DND-41 (cell line): ENCODE results near the gene SETBP1.

ENCODE experiments used
- ATAC-seq: fragments of 200-7000 bp; cut with Tn5 transposase; 3 replicates; pipeline ENCODE4 v1.9.1; 2021; ENCODE audit warnings: low read depth; ENCODE audit not compliant: insufficient read depth
- DNase-seq: peaks from one replicate; pipeline ENCODE4 v3.0.0-alpha.2; 2020
- H2AFZ ChIP-seq: 2 replicates; pipeline ENCODE4 v1.6.0; 2012; ENCODE audit warnings: low read depth, low read length
- H3K27ac ChIP-seq: 2 replicates; pipeline ENCODE4 v1.5.1; 2012; ENCODE audit warnings: low read length, inconsistent platforms
- H3K27me3 ChIP-seq: fragments of 200-600 bp; sonication (generic); 2 replicates; pipeline ENCODE4 v1.6.0; 2012; ENCODE audit warnings: low read length, mild to moderate bottlenecking, inconsistent platforms; ENCODE audit not compliant: insufficient read depth, poor library complexity
- H3K36me3 ChIP-seq: 2 replicates; pipeline ENCODE4 v1.5.1; 2012; ENCODE audit warnings: low read length, inconsistent platforms; ENCODE audit not compliant: insufficient read depth
- H3K4me1 ChIP-seq: 2 replicates; pipeline ENCODE4 v1.5.1; 2012; ENCODE audit warnings: mild to moderate bottlenecking, low read length; ENCODE audit not compliant: insufficient read depth
- H3K4me2 ChIP-seq: 2 replicates; pipeline ENCODE4 v1.6.0; 2012; ENCODE audit warnings: mild to moderate bottlenecking, moderate library complexity, low read length, inconsistent platforms; ENCODE audit not compliant: insufficient read depth
- H3K4me3 ChIP-seq, 2 experiments: fragments of 200-600 bp in 1 of 2; shearing (Covaris generic) in 1 of 2; 2 replicates each; pipeline ENCODE4 v1.5.1; 2012 to 2016; ENCODE audit warnings: inconsistent platforms in 2 of 2, low read length in 2 of 2, mild to moderate bottlenecking in 2 of 2, low read depth in 1 of 2, moderate library complexity in 1 of 2
- H3K79me2 ChIP-seq: 2 replicates; pipeline ENCODE4 v1.6.0; 2012; ENCODE audit warnings: low read length, inconsistent platforms; ENCODE audit not compliant: insufficient read depth
- H3K9ac ChIP-seq: 2 replicates; pipeline ENCODE4 v1.6.0; 2012; ENCODE audit warnings: low read depth, mild to moderate bottlenecking, inconsistent platforms, low read length, moderate library complexity
- H3K9me3 ChIP-seq: 2 replicates; pipeline ENCODE4 v1.5.1; 2012; ENCODE audit warnings: low read length, moderate library complexity, mild to moderate bottlenecking, inconsistent platforms; ENCODE audit not compliant: insufficient read depth, severe bottlenecking
- H4K20me1 ChIP-seq: 2 replicates; pipeline ENCODE4 v1.6.0; 2012; ENCODE audit warnings: low read length; ENCODE audit not compliant: insufficient read depth
- CTCF ChIP-seq: IDR thresholded peaks from 2 replicates; pipeline ENCODE4 v1.5.1; 2012; ENCODE audit warnings: borderline replicate concordance, low read length, moderate library complexity, mild to moderate bottlenecking; ENCODE audit not compliant: poor library complexity, severe bottlenecking; ENCODE audit errors: extremely low read depth
- EZH2 ChIP-seq: IDR thresholded peaks from 3 replicates; pipeline ENCODE4 v1.6.1; 2012; ENCODE audit warnings: borderline replicate concordance, low read depth, mild to moderate bottlenecking, moderate library complexity, low read length, inconsistent platforms; ENCODE audit not compliant: severe bottlenecking

SETBP1 gene

GRCh38 chr18:44943311-44943881 lies 262.7 kb downstream of the SETBP1 start:
- ATAC-seq (no peak), DNase-seq (no peak)
- H3K36me3 ChIP-seq, result no peaks in the 10 kb centered on the region
- no peaks in the 10 kb centered on the region for H3K27me3 ChIP-seq
- no peaks in the 10 kb centered on the region for H3K4me1 ChIP-seq
- no peaks in the 10 kb centered on the region for H4K20me1 ChIP-seq
- no peak overlapping the region for H3K4me2 ChIP-seq
- H3K79me2 ChIP-seq, result no peaks in the 10 kb centered on the region
- H3K9me3 ChIP-seq, result no peaks in the 10 kb centered on the region
- H3K4me3 ChIP-seq, result no peak overlapping the region
- H3K27ac ChIP-seq, result no peak overlapping the region
- TF ChIP-seq EZH2, result no peak
- no peak for TF ChIP-seq CTCF
- H2AFZ ChIP-seq, result no peak overlapping the region
- H3K9ac ChIP-seq, result no peak overlapping the region

- TF ChIP-seq EZH2 (no peak), CTCF (no peak)
- no peak overlapping the region for H3K4me3 ChIP-seq
- H3K4me2 ChIP-seq, result no peak overlapping the region
- no peak for ATAC-seq
- no peaks in the 10 kb centered on the region for H3K4me1 ChIP-seq
- H3K27ac ChIP-seq, result no peak overlapping the region
- no peaks in the 10 kb centered on the region for H3K79me2 ChIP-seq
- DNase-seq, result no peak
- H3K9ac ChIP-seq, result no peak overlapping the region
- H3K9me3 ChIP-seq, result no peaks in the 10 kb centered on the region
- no peaks in the 10 kb centered on the region for H4K20me1 ChIP-seq
- H2AFZ ChIP-seq, result no peak overlapping the region
- H3K27me3 ChIP-seq, result no peaks in the 10 kb centered on the region
- H3K36me3 ChIP-seq, result no peaks in the 10 kb centered on the region
Measured at GRCh38 chr18:44944461-44944860, 263.8 kb downstream of the SETBP1 start.

GRCh38 chr18:44945888-44946401 lies 265.3 kb downstream of the SETBP1 start:
- no peaks in the 10 kb centered on the region for H3K9me3 ChIP-seq
- H2AFZ ChIP-seq, result no peak overlapping the region
- no peaks in the 10 kb centered on the region for H3K4me1 ChIP-seq
- H3K27me3 ChIP-seq, result no peaks in the 10 kb centered on the region
- H3K79me2 ChIP-seq, result no peaks in the 10 kb centered on the region
- TF ChIP-seq CTCF, result no peak
- no peak for TF ChIP-seq EZH2
- H3K36me3 ChIP-seq, result no peaks in the 10 kb centered on the region
- ATAC-seq (no peak), DNase-seq (no peak)
- no peak overlapping the region for H3K9ac ChIP-seq
- no peaks in the 10 kb centered on the region for H4K20me1 ChIP-seq
- no peak overlapping the region for H3K4me2 ChIP-seq
- H3K4me3 ChIP-seq, result no peak overlapping the region
- H3K27ac ChIP-seq, result no peak overlapping the region
